ENCODE measurements around the gene ERFE. TPM values are rescaled to one million over a fixed set of nuclear protein-coding genes. Genes with fewer than 3 reads are reported as not detected.

Gene ERFE
- total RNA-seq, 1 experiment from 2014 or later, result 10.3 TPM

- H3K9me3 ChIP-seq (ENCODE audit: control insufficient read depth, insufficient read depth, low read depth, low read length), result no peaks in the 10 kb centered on the region
- in situ Hi-C loops (cut with HindIII; ENCODE audit: low pct_unique_long_range_greater_than_20kb, low sequenced_read_pairs), result no loop called here
- H3K4me3 ChIP-seq (ENCODE audit: low read depth in 2 of 2, low read length in 2 of 2), result no peak overlapping the region
- H3K27me3 ChIP-seq (ENCODE audit: control insufficient read depth, insufficient read depth, low read length), result no peaks in the 10 kb centered on the region
- TF ChIP-seq TCF7L2 (IDR thresholded peaks at IDR 0.05; ENCODE audit: low read depth, low read length), result no peak
- no peaks in the 10 kb centered on the region; the same call in 1 of the 2 replicates for H3K4me1 ChIP-seq (ENCODE audit: control insufficient read depth, insufficient read depth, low read length)
- H3K27ac ChIP-seq (ENCODE audit: low read length), result no peak overlapping the region
- intact Hi-C loops (cut with micrococcal nuclease; ENCODE audit: unreplicated experiment), result no loop called here
- DNase-seq (ENCODE audit: low read depth, low spot score) (no peak), ATAC-seq (no peak)
- H3K36me3 ChIP-seq (ENCODE audit: control insufficient read depth, insufficient read depth, low read length), result no peaks in the 10 kb centered on the region
- POLR2A ChIA-PET, result no interaction called here
- no TSS peak for BruUV-seq (replicated peaks)
- CTCF ChIA-PET, result interaction anchor here (0.5 to 0.6 kb wide), 3 partner anchors 163 to 378 kb away, joined by 3 to 13 read pairs (median 4); no protein-coding TSS in a partner anchor
These were observed 5.7 kb upstream of the ERFE start for GRCh38 chr2:238152771-238153688.

- intact Hi-C loops (cut with micrococcal nuclease; ENCODE audit: unreplicated experiment), result no loop called here
- in situ Hi-C loops (cut with HindIII; ENCODE audit: low pct_unique_long_range_greater_than_20kb, low sequenced_read_pairs), result no loop called here
- Histone ChIP-seq H3K27ac (ENCODE audit: low read length) (no peak overlapping the region), H3K9me3 (ENCODE audit: control insufficient read depth, insufficient read depth, low read depth, low read length) (no peaks in the 10 kb centered on the region), H3K4me1 (ENCODE audit: control insufficient read depth, insufficient read depth, low read length) (peaks cover 5% of the 10 kb centered on the region), H3K27me3 (ENCODE audit: control insufficient read depth, insufficient read depth, low read length) (no peaks in the 10 kb centered on the region), H3K36me3 (ENCODE audit: control insufficient read depth, insufficient read depth, low read length) (no peaks in the 10 kb centered on the region), H3K4me3 (ENCODE audit: low read depth in 2 of 2, low read length in 2 of 2) (no peak overlapping the region)
- DNase-seq (ENCODE audit: low read depth, low spot score) (no peak), ATAC-seq (no peak)
- TF ChIP-seq, protein P1, sequence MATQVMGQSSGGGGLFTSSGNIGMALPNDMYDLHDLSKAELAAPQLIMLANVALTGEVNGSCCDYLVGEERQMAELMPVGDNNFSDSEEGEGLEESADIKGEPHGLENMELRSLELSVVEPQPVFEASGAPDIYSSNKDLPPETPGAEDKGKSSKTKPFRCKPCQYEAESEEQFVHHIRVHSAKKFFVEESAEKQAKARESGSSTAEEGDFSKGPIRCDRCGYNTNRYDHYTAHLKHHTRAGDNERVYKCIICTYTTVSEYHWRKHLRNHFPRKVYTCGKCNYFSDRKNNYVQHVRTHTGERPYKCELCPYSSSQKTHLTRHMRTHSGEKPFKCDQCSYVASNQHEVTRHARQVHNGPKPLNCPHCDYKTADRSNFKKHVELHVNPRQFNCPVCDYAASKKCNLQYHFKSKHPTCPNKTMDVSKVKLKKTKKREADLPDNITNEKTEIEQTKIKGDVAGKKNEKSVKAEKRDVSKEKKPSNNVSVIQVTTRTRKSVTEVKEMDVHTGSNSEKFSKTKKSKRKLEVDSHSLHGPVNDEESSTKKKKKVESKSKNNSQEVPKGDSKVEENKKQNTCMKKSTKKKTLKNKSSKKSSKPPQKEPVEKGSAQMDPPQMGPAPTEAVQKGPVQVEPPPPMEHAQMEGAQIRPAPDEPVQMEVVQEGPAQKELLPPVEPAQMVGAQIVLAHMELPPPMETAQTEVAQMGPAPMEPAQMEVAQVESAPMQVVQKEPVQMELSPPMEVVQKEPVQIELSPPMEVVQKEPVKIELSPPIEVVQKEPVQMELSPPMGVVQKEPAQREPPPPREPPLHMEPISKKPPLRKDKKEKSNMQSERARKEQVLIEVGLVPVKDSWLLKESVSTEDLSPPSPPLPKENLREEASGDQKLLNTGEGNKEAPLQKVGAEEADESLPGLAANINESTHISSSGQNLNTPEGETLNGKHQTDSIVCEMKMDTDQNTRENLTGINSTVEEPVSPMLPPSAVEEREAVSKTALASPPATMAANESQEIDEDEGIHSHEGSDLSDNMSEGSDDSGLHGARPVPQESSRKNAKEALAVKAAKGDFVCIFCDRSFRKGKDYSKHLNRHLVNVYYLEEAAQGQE (IDR thresholded peaks at IDR 0.05; ENCODE audit: insufficient read depth in 1 of 2, low read depth in 2 of 2, low read length in 1 of 2), result no peak
- TF ChIP-seq TCF7L2 (IDR thresholded peaks at IDR 0.05; ENCODE audit: low read depth, low read length), result no peak
- ChIA-PET CTCF (no interaction called here), POLR2A (no interaction called here)
- no TSS peak for BruUV-seq (replicated peaks)
These were observed 4.2 kb upstream of the ERFE start for GRCh38 chr2:238154570-238154969.

DNA sequence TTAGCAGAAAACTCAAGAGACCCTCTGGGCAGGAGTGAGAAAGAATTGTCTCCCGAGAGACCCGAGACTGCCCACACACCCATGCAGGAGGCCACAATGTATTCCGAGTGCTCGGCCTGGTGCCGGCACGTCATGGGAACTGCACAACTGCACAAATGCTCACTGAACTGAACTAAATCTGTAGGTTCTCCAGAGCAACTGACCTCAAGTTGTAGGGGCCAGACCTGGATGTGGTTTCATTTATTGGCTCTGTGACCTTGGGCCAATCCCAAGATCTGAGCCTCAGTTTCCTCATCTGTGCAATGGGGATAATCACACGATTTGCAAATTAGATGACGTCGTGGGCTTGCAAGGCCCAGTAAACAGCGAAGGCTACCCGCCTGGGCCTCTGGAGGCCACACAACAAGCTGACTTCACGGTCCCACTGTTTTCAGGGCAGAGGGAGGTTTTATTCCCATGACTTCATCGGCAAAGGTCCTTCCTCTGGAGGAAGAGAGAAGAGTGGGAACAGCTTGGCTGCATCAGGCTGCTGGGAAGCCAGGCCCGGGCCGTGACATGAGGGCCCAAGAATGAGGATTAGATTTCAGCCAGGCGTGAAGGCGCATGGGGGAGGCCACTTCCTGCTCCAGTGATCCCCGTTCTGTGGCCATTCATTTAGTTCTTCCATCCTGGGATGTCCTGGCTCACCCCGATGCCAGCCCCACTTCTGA, 3.6 kb upstream of the ERFE start:
- intact Hi-C loops (cut with micrococcal nuclease; ENCODE audit: unreplicated experiment) (no loop called here), in situ Hi-C loops (cut with HindIII; ENCODE audit: low pct_unique_long_range_greater_than_20kb, low sequenced_read_pairs) (no loop called here)
- Histone ChIP-seq H3K27ac (ENCODE audit: low read length) (no peak overlapping the region), H3K4me3 (ENCODE audit: low read depth in 2 of 2, low read length in 2 of 2) (no peak overlapping the region), H3K27me3 (ENCODE audit: control insufficient read depth, insufficient read depth, low read length) (no peaks in the 10 kb centered on the region), H3K4me1 (ENCODE audit: control insufficient read depth, insufficient read depth, low read length) (peaks cover 7% of the 10 kb centered on the region), H3K36me3 (ENCODE audit: control insufficient read depth, insufficient read depth, low read length) (no peaks in the 10 kb centered on the region), H3K9me3 (ENCODE audit: control insufficient read depth, insufficient read depth, low read depth, low read length) (no peaks in the 10 kb centered on the region)
- DNase-seq (ENCODE audit: low read depth, low spot score), result no peak
- BruUV-seq (replicated peaks), result no TSS peak
- TF ChIP-seq SIN3A (IDR thresholded peaks at IDR 0.05; ENCODE audit: borderline replicate concordance, insufficient read depth, low read depth, low read length), result no peak
- TF ChIP-seq, protein P1 (IDR thresholded peaks at IDR 0.05; ENCODE audit: insufficient read depth in 1 of 2, low read depth in 2 of 2, low read length in 1 of 2), result no peak
- TF ChIP-seq TCF7L2 (IDR thresholded peaks at IDR 0.05; ENCODE audit: low read depth, low read length), result no peak
- no peak for TF ChIP-seq POLR2AphosphoS5 (IDR thresholded peaks at IDR 0.05; ENCODE audit: low read depth, low read length)
- TF ChIP-seq, protein P2, sequence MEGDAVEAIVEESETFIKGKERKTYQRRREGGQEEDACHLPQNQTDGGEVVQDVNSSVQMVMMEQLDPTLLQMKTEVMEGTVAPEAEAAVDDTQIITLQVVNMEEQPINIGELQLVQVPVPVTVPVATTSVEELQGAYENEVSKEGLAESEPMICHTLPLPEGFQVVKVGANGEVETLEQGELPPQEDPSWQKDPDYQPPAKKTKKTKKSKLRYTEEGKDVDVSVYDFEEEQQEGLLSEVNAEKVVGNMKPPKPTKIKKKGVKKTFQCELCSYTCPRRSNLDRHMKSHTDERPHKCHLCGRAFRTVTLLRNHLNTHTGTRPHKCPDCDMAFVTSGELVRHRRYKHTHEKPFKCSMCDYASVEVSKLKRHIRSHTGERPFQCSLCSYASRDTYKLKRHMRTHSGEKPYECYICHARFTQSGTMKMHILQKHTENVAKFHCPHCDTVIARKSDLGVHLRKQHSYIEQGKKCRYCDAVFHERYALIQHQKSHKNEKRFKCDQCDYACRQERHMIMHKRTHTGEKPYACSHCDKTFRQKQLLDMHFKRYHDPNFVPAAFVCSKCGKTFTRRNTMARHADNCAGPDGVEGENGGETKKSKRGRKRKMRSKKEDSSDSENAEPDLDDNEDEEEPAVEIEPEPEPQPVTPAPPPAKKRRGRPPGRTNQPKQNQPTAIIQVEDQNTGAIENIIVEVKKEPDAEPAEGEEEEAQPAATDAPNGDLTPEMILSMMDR (IDR thresholded peaks at IDR 0.05), result no peak
- CTCF ChIA-PET, result interaction anchor here (0.5 kb wide), 1 partner anchor 81 kb away, joined by 3 read pairs; no protein-coding TSS in a partner anchor
- no peak for ATAC-seq
- POLR2A ChIA-PET, result no interaction called here
